ENCODE results near the gene PSMC3.

DNA sequence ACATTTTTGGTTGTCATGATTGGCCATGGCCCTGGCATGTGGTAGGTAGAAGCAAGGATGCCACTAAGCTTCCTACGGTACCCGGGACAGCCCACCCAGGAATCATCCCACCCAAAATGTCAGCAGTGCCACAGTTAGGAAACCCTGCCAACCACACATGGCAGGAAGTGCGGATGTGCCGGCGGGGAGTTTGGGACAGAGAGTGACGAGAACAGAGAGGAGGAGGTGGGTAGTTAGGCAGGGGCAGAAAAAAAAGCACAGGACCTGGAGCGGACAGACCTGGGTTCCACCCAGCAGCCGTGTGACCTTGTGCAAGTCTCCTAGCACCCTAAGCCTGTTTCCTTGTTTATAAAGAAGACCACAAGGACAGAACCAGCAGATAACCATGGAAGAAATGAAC lies 51.2 kb downstream of the PSMC3 start:
- no peak for TF ChIP-seq RCOR1 (IDR thresholded peaks at IDR 0.05; ENCODE audit: borderline replicate concordance in 1 of 2, low read depth in 2 of 2, low read length in 2 of 2)
- TF ChIP-seq ZNF253 (CRISPR knock-in tag; conservative IDR thresholded peaks at IDR 0.05), result no peak
- TF ChIP-seq ELK1 (CRISPR knock-in tag; IDR thresholded peaks at IDR 0.05), result no peak
- TF ChIP-seq TFAM (CRISPR knock-in tag; conservative IDR thresholded peaks at IDR 0.05), result no peak
- no peak for TF ChIP-seq TCF3 (CRISPR knock-in tag; IDR thresholded peaks at IDR 0.05)
- TF ChIP-seq ZC3H4 (CRISPR knock-in tag; IDR thresholded peaks at IDR 0.05; ENCODE audit: borderline replicate concordance), result no peak
- TF ChIP-seq FOXP1 (CRISPR knock-in tag; IDR thresholded peaks at IDR 0.05), result no peak
- TF ChIP-seq TCF7L2 (IDR thresholded peaks at IDR 0.05; ENCODE audit: low read depth, low read length), result no peak
- TF ChIP-seq ZHX1 (conservative IDR thresholded peaks at IDR 0.05; ENCODE audit: low read length), result no peak
- no peak for TF ChIP-seq SIN3A (IDR thresholded peaks at IDR 0.05; ENCODE audit: borderline replicate concordance in 2 of 2, control insufficient read depth in 1 of 2, low read depth in 2 of 2, low read length in 2 of 2)
- TF ChIP-seq ZBTB26 (CRISPR knock-in tag; IDR thresholded peaks at IDR 0.05), result no peak
- no peak for TF ChIP-seq ZKSCAN1 (IDR thresholded peaks at IDR 0.05; ENCODE audit: low read depth, low read length)
- no peak for TF ChIP-seq CTCF (IDR thresholded peaks at IDR 0.05 in 2 of 3, conservative IDR thresholded peaks at IDR 0.05 in 1 of 3; ENCODE audit: insufficient read depth in 2 of 3, low read depth in 1 of 3, low read length in 3 of 3)
- TF ChIP-seq JUN (IDR thresholded peaks at IDR 0.05; ENCODE audit: borderline replicate concordance, low read depth, low read length), result no peak
- TF ChIP-seq JUN (CRISPR knock-in tag; IDR thresholded peaks at IDR 0.05; ENCODE audit: borderline replicate concordance), result no peak
